Prostate gland (tissue), 2 donors: ENCODE data around the gene CAMKMT. TPM values are rescaled to one million over a fixed set of nuclear protein-coding genes. Genes with fewer than 3 reads are reported as not detected.

ENCODE experiments used
- DNase-seq: peaks from one replicate; pipeline ENCODE4 v3.0.0-alpha.2; 2019; ENCODE audit warnings: low spot score
- H3K27ac ChIP-seq, 2 donors: fragments of 200-600 bp; sonication (generic); 2 replicates each; pipeline ENCODE4 v1.5.1; 2017 to 2019
- H3K27me3 ChIP-seq: fragments of 200-600 bp; sonication (generic); replicated peaks from 2 replicates; pipeline ENCODE4 v1.5.1; 2019; ENCODE audit not compliant: insufficient read depth
- H3K36me3 ChIP-seq, 2 donors: fragments of 200-600 bp; sonication (generic); 1 replicate in 1 of 2; 2 replicates in 1 of 2; pipeline versions ENCODE4 v1.5.1 to v1.8.1; 2017 to 2019
- H3K4me1 ChIP-seq: fragments of 200-600 bp; sonication (generic); replicated peaks from 2 replicates; pipeline ENCODE4 v1.5.1; 2019
- H3K4me3 ChIP-seq, 2 donors: fragments of 200-600 bp; sonication (generic); 2 replicates each; pipeline ENCODE4 v1.5.1; 2017 to 2019
- H3K9me3 ChIP-seq: fragments of 200-600 bp; sonication (generic); 2 replicates; pipeline ENCODE4 v1.5.1; 2017
- CTCF ChIP-seq, 4 experiments: fragments of 200-600 bp in 2 of 4; fragments of 450-650 bp in 2 of 4; sonication (generic) in 2 of 4; IDR thresholded peaks; 1 replicate in 3 of 4; 2 replicates in 1 of 4; pipeline ENCODE4 v1.5.1; 2016 to 2019; ENCODE audit warnings: antibody characterized with exemption in 4 of 4, mild to moderate bottlenecking in 2 of 4, moderate library complexity in 2 of 4
- POLR2A ChIP-seq: fragments of 450-650 bp; IDR thresholded peaks from one replicate; pipeline ENCODE4 v1.6.1; 2016; ENCODE audit warnings: antibody characterized with exemption, mild to moderate bottlenecking
- POLR2AphosphoS5 ChIP-seq: sonication (generic); formaldehyde crosslinking; IDR thresholded peaks from one replicate; pipeline ENCODE4 v1.6.1; 2017; ENCODE audit warnings: antibody characterized with exemption
- WGBS: methylation state at CpG from one replicate; pipeline ENCODE4 v1.1.5; 2018; 5-methylcytosine and 5-hydroxymethylcytosine counted together
- intact Hi-C: fragments of 100-400 bp; cut with DNase I; formaldehyde crosslinking; loops from one replicate; pipeline ENCODE4 v1.14.2; 2022
- total RNA-seq, 2 donors: library from RNA; depleted of rRNA; stranded (reverse); fragments of >200 nt; gene quantifications; one replicate each; pipeline ENCODE4 v1.1.0, GENCODE V29; 2016

CAMKMT gene
- total RNA-seq, 2 donors from 2014 or later, result 5.4 to 7.6 TPM

- no peak for DNase-seq
- intact Hi-C loops, result no loop called here
- H3K4me3 ChIP-seq, result no peak overlapping the region
- no peaks in the 10 kb centered on the region for H3K27me3 ChIP-seq
- no peaks in the 10 kb centered on the region for H3K9me3 ChIP-seq
- H3K4me1 ChIP-seq, result no peaks in the 10 kb centered on the region
- TF ChIP-seq CTCF (IDR thresholded peaks at IDR 0.05), result no peak
- TF ChIP-seq POLR2A, result no peak
- no peak for TF ChIP-seq POLR2AphosphoS5
- H3K36me3 ChIP-seq, result no peaks in the 10 kb centered on the region
- no peak overlapping the region for H3K27ac ChIP-seq
Measured at GRCh38 chr2:44522846-44523245, 161.1 kb downstream of the CAMKMT start.

GRCh38 chr2:44524347-44524926, 162.7 kb downstream of the CAMKMT start:
- intact Hi-C loops, result no loop called here
- WGBS, result 96% methylated on average over 1 of the region's 1 CpG
- no peak for DNase-seq
- TF ChIP-seq POLR2AphosphoS5, result no peak
- TF ChIP-seq POLR2A, result no peak
- TF ChIP-seq CTCF (IDR thresholded peaks at IDR 0.05), result no peak
- H3K9me3 ChIP-seq, result no peaks in the 10 kb centered on the region
- no peaks in the 10 kb centered on the region for H3K36me3 ChIP-seq
- no peak overlapping the region for H3K27ac ChIP-seq
- H3K4me1 ChIP-seq, result no peaks in the 10 kb centered on the region
- no peak overlapping the region for H3K4me3 ChIP-seq
- no peaks in the 10 kb centered on the region for H3K27me3 ChIP-seq

- Histone ChIP-seq H3K4me1 (no peaks in the 10 kb centered on the region), H3K27me3 (no peaks in the 10 kb centered on the region), H3K4me3 (no peak overlapping the region), H3K9me3 (no peaks in the 10 kb centered on the region), H3K36me3 (no peaks in the 10 kb centered on the region), H3K27ac (no peak overlapping the region)
- 97% methylated on average over 4 of the region's 4 CpGs for WGBS
- intact Hi-C loops, result no loop called here
- TF ChIP-seq CTCF (IDR thresholded peaks at IDR 0.05), result no peak
- TF ChIP-seq POLR2A, result no peak
- TF ChIP-seq POLR2AphosphoS5, result no peak
- no peak for DNase-seq
Measured at GRCh38 chr2:44526352-44526751, 164.6 kb downstream of the CAMKMT start.

GRCh38 chr2:44528595-44528994, 166.8 kb downstream of the CAMKMT start:
- TF ChIP-seq POLR2AphosphoS5 (no peak), CTCF (IDR thresholded peaks at IDR 0.05) (no peak), POLR2A (no peak)
- no peak for DNase-seq
- Histone ChIP-seq H3K4me3 (no peak overlapping the region), H3K27ac (no peak overlapping the region), H3K27me3 (no peaks in the 10 kb centered on the region), H3K36me3 (no peaks in the 10 kb centered on the region), H3K9me3 (no peaks in the 10 kb centered on the region), H3K4me1 (no peaks in the 10 kb centered on the region)
- WGBS, result 42% methylated on average over 1 of the region's 1 CpG
- intact Hi-C loops, result no loop called here

GRCh38 chr2:44529448-44529847, 167.7 kb downstream of the CAMKMT start:
- Histone ChIP-seq H3K27ac (no peak overlapping the region), H3K4me1 (no peaks in the 10 kb centered on the region), H3K27me3 (no peaks in the 10 kb centered on the region), H3K9me3 (no peaks in the 10 kb centered on the region), H3K36me3 (no peaks in the 10 kb centered on the region), H3K4me3 (no peak overlapping the region)
- no peak for TF ChIP-seq POLR2A
- no peak for TF ChIP-seq CTCF (IDR thresholded peaks at IDR 0.05)
- TF ChIP-seq POLR2AphosphoS5, result no peak
- intact Hi-C loops, result no loop called here
- DNase-seq, result no peak
